Erythroblast (primary cell): ENCODE data around the gene MATN4.

Experiments used
- GATA1 ChIP-seq: IDR thresholded peaks from 2 replicates; pipeline ENCODE4 v1.6.1; 2011; ENCODE audit warnings: low read depth, mild to moderate bottlenecking, control low read depth, low read length, moderate library complexity
- POLR2A ChIP-seq: IDR thresholded peaks from 2 replicates; pipeline ENCODE4 v1.6.1; 2011; ENCODE audit warnings: mild to moderate bottlenecking, low read length

DNA sequence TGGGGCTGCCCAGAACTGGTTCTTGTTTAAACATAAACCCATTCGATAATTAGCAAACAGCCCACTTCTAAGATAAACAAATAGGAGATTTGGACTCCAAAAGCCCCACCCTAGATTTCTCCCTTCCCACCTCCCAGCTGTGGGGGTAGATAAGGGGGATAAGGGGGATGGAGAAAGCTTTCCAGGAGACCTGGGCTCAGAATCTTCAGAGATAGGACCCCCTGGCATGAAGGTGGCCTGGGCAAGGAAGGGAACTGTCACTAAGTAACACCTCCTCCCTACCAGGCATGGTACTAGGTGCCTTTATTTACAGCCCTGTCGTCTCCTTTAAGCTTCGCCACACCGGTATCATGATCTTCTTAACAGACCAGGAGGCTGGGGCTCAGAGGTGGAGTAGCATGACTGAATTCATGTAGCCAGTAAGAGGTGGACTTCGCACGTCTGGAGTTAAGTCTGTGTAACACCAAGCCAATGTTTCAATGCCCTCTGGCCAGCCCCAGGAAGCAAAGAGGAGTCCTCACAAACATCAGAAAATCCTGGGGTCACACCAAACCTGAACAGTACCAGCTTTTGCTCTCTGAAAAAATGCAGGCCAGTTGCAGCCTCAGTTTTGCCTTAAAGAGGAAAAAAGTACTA lies 35.6 kb upstream of the MATN4 start:
- TF ChIP-seq POLR2A = peak; percentile 32
- TF ChIP-seq GATA1 = no peak
